ENCODE results near the gene EBF4.
"Not testable (repeated sequence)": the region's sequence is repeated elsewhere in the genome, so short reads cannot be mapped to it uniquely, and the experiment has no call there.

EBF4 gene

GRCh38 chr20:2768632-2769015 lies 76.0 kb downstream of the EBF4 start:
- Histone ChIP-seq H3K36me3 (ENCODE audit: low read length) (no peaks in the 10 kb centered on the region), H3K4me3 (ENCODE audit: insufficient read depth, low read length, poor library complexity, severe bottlenecking) (no peak overlapping the region), H3K9me2 (replicated peaks; ENCODE audit: insufficient read depth, low read length) (no peaks in the 10 kb centered on the region), H3K4me2 (ENCODE audit: low read depth, low read length, poor library complexity, severe bottlenecking) (no peak overlapping the region), H3K27ac (ENCODE audit: low read depth, low read length) (no peak overlapping the region), H2AFZ (ENCODE audit: low read depth, low read length, severe bottlenecking) (no peak overlapping the region), H3K79me2 (ENCODE audit: insufficient read depth, low read length) (no peaks in the 10 kb centered on the region), H3F3A (ENCODE audit: insufficient read depth) (no peaks in the 10 kb centered on the region), H3K9ac (ENCODE audit: low read length) (no peak overlapping the region), H4K20me1 (ENCODE audit: low read depth, low read length) (no peaks in the 10 kb centered on the region), H3K9me3 (ENCODE audit: insufficient read depth, low read length) (no peaks in the 10 kb centered on the region), H3K27me3 (ENCODE audit: low read length) (peaks cover 3% of the 10 kb centered on the region; the same call in 1 of the 2 replicates)
- TF ChIP-seq CTCF (IDR thresholded peaks at IDR 0.05; ENCODE audit: insufficient read depth, low read length, poor library complexity, severe bottlenecking), result no peak
- no peak for TF ChIP-seq EZH2phosphoT487 (conservative IDR thresholded peaks at IDR 0.05; ENCODE audit: low read length)

GRCh38 chr20:2770091-2770490 lies 77.5 kb downstream of the EBF4 start:
- not testable (repeated sequence) for H2AFZ ChIP-seq (ENCODE audit: low read depth, low read length, severe bottlenecking); H3K9ac ChIP-seq (ENCODE audit: low read length); H3K79me2 ChIP-seq (ENCODE audit: insufficient read depth, low read length); H3K36me3 ChIP-seq (ENCODE audit: low read length); H3K27me3 ChIP-seq (ENCODE audit: low read length); H3K4me2 ChIP-seq (ENCODE audit: low read depth, low read length, poor library complexity, severe bottlenecking); H4K20me1 ChIP-seq (ENCODE audit: low read depth, low read length); H3K9me2 ChIP-seq (replicated peaks; ENCODE audit: insufficient read depth, low read length); H3K9me3 ChIP-seq (ENCODE audit: insufficient read depth, low read length); H3F3A ChIP-seq (ENCODE audit: insufficient read depth); H3K4me3 ChIP-seq (ENCODE audit: insufficient read depth, low read length, poor library complexity, severe bottlenecking); H3K27ac ChIP-seq (ENCODE audit: low read depth, low read length)

- Histone ChIP-seq H3K27ac (ENCODE audit: low read depth, low read length) (no peak overlapping the region), H3K4me3 (ENCODE audit: insufficient read depth, low read length, poor library complexity, severe bottlenecking) (no peak overlapping the region), H3K9me2 (replicated peaks; ENCODE audit: insufficient read depth, low read length) (no peaks in the 10 kb centered on the region), H3F3A (ENCODE audit: insufficient read depth) (no peaks in the 10 kb centered on the region), H3K9me3 (ENCODE audit: insufficient read depth, low read length) (no peaks in the 10 kb centered on the region), H3K27me3 (ENCODE audit: low read length) (peaks cover 3% of the 10 kb centered on the region; the same call in 1 of the 2 replicates), H3K79me2 (ENCODE audit: insufficient read depth, low read length) (no peaks in the 10 kb centered on the region), H2AFZ (ENCODE audit: low read depth, low read length, severe bottlenecking) (no peak overlapping the region), H3K4me2 (ENCODE audit: low read depth, low read length, poor library complexity, severe bottlenecking) (no peak overlapping the region), H3K36me3 (ENCODE audit: low read length) (no peaks in the 10 kb centered on the region), H3K9ac (ENCODE audit: low read length) (no peak overlapping the region), H4K20me1 (ENCODE audit: low read depth, low read length) (no peaks in the 10 kb centered on the region)
- TF ChIP-seq CTCF (IDR thresholded peaks at IDR 0.05; ENCODE audit: insufficient read depth, low read length, poor library complexity, severe bottlenecking) (no peak), EZH2phosphoT487 (conservative IDR thresholded peaks at IDR 0.05; ENCODE audit: low read length) (no peak)
Observed at GRCh38 chr20:2771631-2772080, 79.1 kb downstream of the EBF4 start.

- no peaks in the 10 kb centered on the region for H3K9me3 ChIP-seq (ENCODE audit: insufficient read depth, low read length)
- no peaks in the 10 kb centered on the region for H3K79me2 ChIP-seq (ENCODE audit: insufficient read depth, low read length)
- no peaks in the 10 kb centered on the region for H3K36me3 ChIP-seq (ENCODE audit: low read length)
- no peak overlapping the region for H3K4me2 ChIP-seq (ENCODE audit: low read depth, low read length, poor library complexity, severe bottlenecking)
- H2AFZ ChIP-seq (ENCODE audit: low read depth, low read length, severe bottlenecking), result no peak overlapping the region
- no peaks in the 10 kb centered on the region for H3K27me3 ChIP-seq (ENCODE audit: low read length)
- no peak overlapping the region for H3K9ac ChIP-seq (ENCODE audit: low read length)
- TF ChIP-seq EZH2phosphoT487 (conservative IDR thresholded peaks at IDR 0.05; ENCODE audit: low read length) (no peak), CTCF (IDR thresholded peaks at IDR 0.05; ENCODE audit: insufficient read depth, low read length, poor library complexity, severe bottlenecking) (no peak)
- H3F3A ChIP-seq (ENCODE audit: insufficient read depth), result no peaks in the 10 kb centered on the region
- H4K20me1 ChIP-seq (ENCODE audit: low read depth, low read length), result no peaks in the 10 kb centered on the region
- H3K4me3 ChIP-seq (ENCODE audit: insufficient read depth, low read length, poor library complexity, severe bottlenecking), result no peak overlapping the region
- no peak overlapping the region for H3K27ac ChIP-seq (ENCODE audit: low read depth, low read length)
- no peaks in the 10 kb centered on the region for H3K9me2 ChIP-seq (replicated peaks; ENCODE audit: insufficient read depth, low read length)
Observed at GRCh38 chr20:2773812-2774211, 81.2 kb downstream of the EBF4 start.

Data from SU-DHL-6 (cell line).